Glutamatergic neuron (in vitro differentiated cells): Measurements from ENCODE around the gene HOXC13. TPM values are rescaled to one million over a fixed set of nuclear protein-coding genes. Genes with fewer than 3 reads are reported as not detected.

Source experiments
- DNase-seq: peaks from one replicate; pipeline ENCODE4 v3.0.0; 2022
- H3K27ac Mint-ChIP-seq: one replicate; pipeline ENCODE4 v1.8.0; 2020; ENCODE audit warnings: mild to moderate bottlenecking, mixed read lengths, inconsistent platforms; ENCODE audit not compliant: unreplicated experiment
- H3K27me3 Mint-ChIP-seq: one replicate; pipeline ENCODE4 v1.8.0; 2020; ENCODE audit warnings: mild to moderate bottlenecking, moderate library complexity, mixed read lengths, inconsistent platforms; ENCODE audit not compliant: unreplicated experiment
- H3K36me3 Mint-ChIP-seq: one replicate; pipeline ENCODE4 v1.8.0; 2020; ENCODE audit warnings: mild to moderate bottlenecking, mixed read lengths, inconsistent platforms; ENCODE audit not compliant: unreplicated experiment
- H3K4me1 Mint-ChIP-seq: one replicate; pipeline ENCODE4 v1.8.0; 2020; ENCODE audit warnings: mild to moderate bottlenecking, low read depth, mixed read lengths, inconsistent platforms; ENCODE audit not compliant: unreplicated experiment
- H3K4me3 Mint-ChIP-seq: one replicate; pipeline ENCODE4 v1.8.0; 2020; ENCODE audit warnings: mild to moderate bottlenecking, mixed read lengths, inconsistent platforms; ENCODE audit not compliant: unreplicated experiment
- H3K9me3 Mint-ChIP-seq: one replicate; pipeline ENCODE4 v1.8.0; 2020; ENCODE audit warnings: mild to moderate bottlenecking, moderate library complexity, mixed read lengths, inconsistent platforms; ENCODE audit not compliant: unreplicated experiment
- total RNA-seq: library from RNA; stranded (reverse); fragmentation: NEBNext Ultra II Directional; extraction: Animal tissue kit (Norgen Biotek cat#: 25700); gene quantifications from one replicate; pipeline ENCODE4 v1.2.1, GENCODE V29; 2021; ENCODE audit not compliant: unreplicated experiment
- TF ChIP-seq, protein P1 (sequence below): fragments of 200-600 bp; sonication (generic); IDR thresholded peaks from one replicate; pipeline ENCODE4 v1.5.0; 2021; ENCODE audit not compliant: partially characterized antibody, unreplicated experiment

HOXC13 gene
- total RNA-seq, 1 donor from 2014 or later, result not detected

GRCh38 chr12:53984901-53985691, 46.5 kb downstream of the HOXC13 start, which contains the start of gene HOXC10:
Gene HOXC10, plus strand, starts transcription at chr12:53985146. Its CDS starts 114 bp downstream, at chr12:53985260.
- DNase-seq, result peak; percentile 91
- H3K27ac Mint-ChIP-seq, result no peak within 1 kb of the TSS
- no peaks in the 10 kb centered on the region for H3K36me3 Mint-ChIP-seq
- H3K4me1 Mint-ChIP-seq, result no peaks in the 10 kb centered on the region
- H3K9me3 Mint-ChIP-seq, result peaks cover 9% of the 10 kb centered on the region
- H3K27me3 Mint-ChIP-seq, result peaks cover 57% of the 10 kb centered on the region
- H3K4me3 Mint-ChIP-seq, result no peak within 1 kb of the TSS
- TF ChIP-seq, protein P1, sequence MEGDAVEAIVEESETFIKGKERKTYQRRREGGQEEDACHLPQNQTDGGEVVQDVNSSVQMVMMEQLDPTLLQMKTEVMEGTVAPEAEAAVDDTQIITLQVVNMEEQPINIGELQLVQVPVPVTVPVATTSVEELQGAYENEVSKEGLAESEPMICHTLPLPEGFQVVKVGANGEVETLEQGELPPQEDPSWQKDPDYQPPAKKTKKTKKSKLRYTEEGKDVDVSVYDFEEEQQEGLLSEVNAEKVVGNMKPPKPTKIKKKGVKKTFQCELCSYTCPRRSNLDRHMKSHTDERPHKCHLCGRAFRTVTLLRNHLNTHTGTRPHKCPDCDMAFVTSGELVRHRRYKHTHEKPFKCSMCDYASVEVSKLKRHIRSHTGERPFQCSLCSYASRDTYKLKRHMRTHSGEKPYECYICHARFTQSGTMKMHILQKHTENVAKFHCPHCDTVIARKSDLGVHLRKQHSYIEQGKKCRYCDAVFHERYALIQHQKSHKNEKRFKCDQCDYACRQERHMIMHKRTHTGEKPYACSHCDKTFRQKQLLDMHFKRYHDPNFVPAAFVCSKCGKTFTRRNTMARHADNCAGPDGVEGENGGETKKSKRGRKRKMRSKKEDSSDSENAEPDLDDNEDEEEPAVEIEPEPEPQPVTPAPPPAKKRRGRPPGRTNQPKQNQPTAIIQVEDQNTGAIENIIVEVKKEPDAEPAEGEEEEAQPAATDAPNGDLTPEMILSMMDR, result peak; percentile 60

GRCh38 chr12:53985692-53985993, 47.0 kb downstream of the HOXC13 start:
- H3K36me3 Mint-ChIP-seq, result no peaks in the 10 kb centered on the region
- H3K9me3 Mint-ChIP-seq, result peaks cover 7% of the 10 kb centered on the region
- no peak overlapping the region for H3K4me3 Mint-ChIP-seq
- peaks cover 59% of the 10 kb centered on the region for H3K27me3 Mint-ChIP-seq
- TF ChIP-seq, protein P1, result no peak
- no peak for DNase-seq
- no peak overlapping the region for H3K27ac Mint-ChIP-seq
- no peaks in the 10 kb centered on the region for H3K4me1 Mint-ChIP-seq

DNA sequence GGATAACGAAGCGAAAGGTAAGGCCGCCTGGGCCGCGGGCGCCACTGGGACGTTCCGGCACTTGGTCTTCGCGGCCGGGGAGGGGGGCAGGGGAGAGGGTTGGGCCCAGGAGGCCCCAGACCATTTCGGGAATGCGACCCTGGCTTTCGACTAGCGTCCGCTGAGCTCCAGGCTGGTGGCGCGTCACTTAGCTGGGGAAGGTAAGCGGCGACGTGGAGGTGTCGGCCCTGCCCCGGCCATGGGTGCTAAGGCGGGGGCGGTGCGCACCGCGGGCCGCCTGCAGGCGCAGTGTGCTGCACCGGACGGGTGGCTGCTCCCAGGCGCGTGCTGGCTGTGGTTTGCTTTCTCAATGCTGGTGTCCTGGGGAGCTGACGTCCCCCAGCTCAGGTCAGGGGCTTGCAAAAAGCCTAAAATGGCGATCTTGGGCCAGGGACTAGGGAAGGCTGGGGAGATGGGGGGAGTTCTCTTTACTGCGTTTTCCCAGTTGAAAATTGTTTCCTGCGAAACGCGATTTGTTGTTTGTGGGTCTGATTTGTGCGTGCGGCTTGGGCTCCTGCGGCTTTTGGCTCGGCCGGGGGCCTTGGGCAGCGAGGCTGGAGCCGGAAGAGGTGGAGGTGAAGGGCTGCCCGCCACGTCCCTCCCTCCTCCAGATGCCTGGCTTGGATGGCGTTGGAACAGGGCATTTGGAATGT, 47.5 kb downstream of the HOXC13 start:
- Mint-ChIP-seq H3K27ac (no peak overlapping the region), H3K4me3 (no peak overlapping the region), H3K4me1 (no peaks in the 10 kb centered on the region), H3K36me3 (no peaks in the 10 kb centered on the region), H3K9me3 (peaks cover 7% of the 10 kb centered on the region), H3K27me3 (peaks cover 56% of the 10 kb centered on the region)
- DNase-seq, result no peak
- TF ChIP-seq, protein P1, result no peak

DNA sequence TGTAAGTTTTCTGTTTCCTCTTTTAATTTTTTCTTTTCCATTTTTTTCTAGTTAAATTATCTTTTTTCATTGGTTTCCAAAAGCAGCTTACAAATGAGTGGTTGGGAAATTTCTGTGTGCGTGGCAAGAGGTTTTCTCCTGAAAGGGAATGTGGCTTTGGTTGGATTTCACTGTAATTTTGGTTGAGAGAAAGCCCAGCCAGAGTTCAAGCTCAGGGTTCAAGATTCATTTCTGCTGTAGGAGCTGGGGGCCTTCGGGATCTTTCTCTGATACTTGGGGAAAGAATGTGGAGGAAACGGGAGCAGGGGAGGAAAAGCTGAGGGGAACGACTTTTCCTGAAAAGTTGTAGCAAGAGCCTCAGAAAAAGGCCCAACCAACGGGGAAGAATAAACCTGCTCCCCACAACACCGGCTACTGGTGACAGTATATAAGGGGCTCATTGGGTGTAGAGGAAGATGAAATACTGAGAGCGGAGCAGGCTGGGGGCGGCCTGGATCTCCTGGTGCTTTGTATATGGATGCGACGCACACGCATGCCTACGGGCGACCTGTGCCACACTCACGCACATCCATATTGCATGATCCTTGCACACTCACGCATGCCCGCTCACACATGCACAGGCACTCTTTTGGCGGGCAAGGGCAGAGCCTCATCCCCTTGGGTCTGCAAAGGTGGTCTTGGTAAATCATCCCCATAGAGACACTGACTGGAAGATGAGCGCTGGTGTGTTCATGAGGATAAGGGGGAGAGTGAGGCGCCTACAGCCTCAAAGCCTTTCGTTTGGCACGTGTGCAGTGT, 48.3 kb downstream of the HOXC13 start:
- Mint-ChIP-seq H3K27me3 (peaks cover 57% of the 10 kb centered on the region), H3K4me3 (no peak overlapping the region), H3K4me1 (no peaks in the 10 kb centered on the region), H3K27ac (no peak overlapping the region), H3K36me3 (no peaks in the 10 kb centered on the region), H3K9me3 (peaks cover 7% of the 10 kb centered on the region)
- TF ChIP-seq, protein P1, result no peak
- no peak for DNase-seq
